HG03060 (cell line): ENCODE data around the gene TCFL5.
"Not testable (repeated sequence)": the region's sequence is repeated elsewhere in the genome, so short reads cannot be mapped to it uniquely, and the experiment has no call there.

Experiments used
- ATAC-seq: cut with Tn5 transposase; IDR thresholded peaks from one replicate; pipeline ENCODE4 v1.9.1; 2021; ENCODE audit warnings: low read depth, moderate number of reproducible peaks; ENCODE audit not compliant: unreplicated experiment

TCFL5 gene

GRCh38 chr20:62880935-62881661 lies 19.5 kb upstream of the TCFL5 start:
- ATAC-seq, result no peak

- ATAC-seq, result no peak
Observed at GRCh38 chr20:62880147-62880934, 18.7 kb upstream of the TCFL5 start.

- ATAC-seq, result no peak
Observed at GRCh38 chr20:62879275-62880146, 17.9 kb upstream of the TCFL5 start.

- ATAC-seq, result no peak
Observed at GRCh38 chr20:62878244-62879038, 16.8 kb upstream of the TCFL5 start.

- ATAC-seq, result no peak
Observed at GRCh38 chr20:62876902-62877816, 15.5 kb upstream of the TCFL5 start.

GRCh38 chr20:62876501-62876901 lies 14.9 kb upstream of the TCFL5 start:
- ATAC-seq, result no peak

GRCh38 chr20:62875419-62876361 lies 14.1 kb upstream of the TCFL5 start:
- no peak for ATAC-seq

- no peak for ATAC-seq
Observed at GRCh38 chr20:62874964-62875344, 13.3 kb upstream of the TCFL5 start.

- not testable (repeated sequence) for ATAC-seq
Observed at GRCh38 chr20:62873681-62874031, 12.0 kb upstream of the TCFL5 start.

- no peak for ATAC-seq
Observed at GRCh38 chr20:62873280-62873679, 11.7 kb upstream of the TCFL5 start.

GRCh38 chr20:62872862-62873261 lies 11.2 kb upstream of the TCFL5 start:
- no peak for ATAC-seq

- ATAC-seq, result no peak
Observed at GRCh38 chr20:62872184-62872847, 10.7 kb upstream of the TCFL5 start.

GRCh38 chr20:62864207-62864606 lies 2.6 kb upstream of the TCFL5 start:
- no peak for ATAC-seq

GRCh38 chr20:62860924-62861691 lies 514 bp downstream of the TCFL5 start:
- ATAC-seq, result no peak

- no peak for ATAC-seq
Observed at GRCh38 chr20:62860391-62860923, 1.2 kb downstream of the TCFL5 start.

- ATAC-seq, result no peak
Observed at GRCh38 chr20:62859721-62860120, 1.9 kb downstream of the TCFL5 start.
